Right atrium auricular region (tissue), 2 donors: ENCODE measurements around the gene CD38. TPM values are rescaled to one million over a fixed set of nuclear protein-coding genes. Genes with fewer than 3 reads are reported as not detected.

Experiments
- DNase-seq: peaks from one replicate; pipeline ENCODE4 v3.0.0-alpha.2; 2019; ENCODE audit warnings: low spot score
- H3K27ac ChIP-seq, 2 donors: fragments of 200-600 bp; sonication (generic); 1 replicate in 1 of 2; 2 replicates in 1 of 2; pipeline ENCODE4 v1.5.1; 2016 to 2019
- H3K27me3 ChIP-seq, 2 donors: fragments of 200-600 bp; sonication (generic); one replicate each; pipeline versions ENCODE4 v1.5.1 to v1.6.0; 2017 to 2019
- H3K36me3 ChIP-seq: fragments of 200-600 bp; sonication (generic); one replicate; pipeline ENCODE4 v1.5.1; 2016
- H3K4me1 ChIP-seq, 2 donors: fragments of 200-600 bp; sonication (generic); one replicate each; pipeline versions ENCODE4 v1.5.1 to v1.6.0; 2017 to 2019
- H3K4me3 ChIP-seq, 2 donors: fragments of 200-600 bp; sonication (generic); 1 replicate in 1 of 2; 2 replicates in 1 of 2; pipeline ENCODE4 v1.5.1; 2017 to 2019; ENCODE audit warnings: mild to moderate bottlenecking in 1 of 2, moderate library complexity in 1 of 2
- H3K9me3 ChIP-seq, 2 donors: fragments of 200-600 bp; sonication (generic); one replicate each; pipeline ENCODE4 v1.5.1; 2019
- total RNA-seq, 2 donors: library from RNA; depleted of rRNA; stranded (reverse); fragments of >200 nt; gene quantifications; one replicate each; pipeline ENCODE4 v1.1.0, GENCODE V29; 2016
- TF ChIP-seq, protein P1 (sequence below), 2 donors: fragments of 200-600 bp; sonication (generic); IDR thresholded peaks; one replicate each; pipeline ENCODE4 v1.5.1; 2019; ENCODE audit warnings: antibody characterized with exemption in 2 of 2

Gene CD38
- total RNA-seq, 2 donors from 2014 or later, result 3.1 to 4.9 TPM

GRCh38 chr4:15738877-15739276 lies 39.3 kb upstream of the CD38 start:
- Histone ChIP-seq H3K36me3 (no peaks in the 10 kb centered on the region), H3K4me1 (no peaks in the 10 kb centered on the region), H3K4me3 (no peak overlapping the region), H3K27ac (no peak overlapping the region), H3K27me3 (no peaks in the 10 kb centered on the region), H3K9me3 (peaks cover 0 to 10% of the 10 kb centered on the region in 2 donors)
- no peak for DNase-seq
- TF ChIP-seq, protein P1, sequence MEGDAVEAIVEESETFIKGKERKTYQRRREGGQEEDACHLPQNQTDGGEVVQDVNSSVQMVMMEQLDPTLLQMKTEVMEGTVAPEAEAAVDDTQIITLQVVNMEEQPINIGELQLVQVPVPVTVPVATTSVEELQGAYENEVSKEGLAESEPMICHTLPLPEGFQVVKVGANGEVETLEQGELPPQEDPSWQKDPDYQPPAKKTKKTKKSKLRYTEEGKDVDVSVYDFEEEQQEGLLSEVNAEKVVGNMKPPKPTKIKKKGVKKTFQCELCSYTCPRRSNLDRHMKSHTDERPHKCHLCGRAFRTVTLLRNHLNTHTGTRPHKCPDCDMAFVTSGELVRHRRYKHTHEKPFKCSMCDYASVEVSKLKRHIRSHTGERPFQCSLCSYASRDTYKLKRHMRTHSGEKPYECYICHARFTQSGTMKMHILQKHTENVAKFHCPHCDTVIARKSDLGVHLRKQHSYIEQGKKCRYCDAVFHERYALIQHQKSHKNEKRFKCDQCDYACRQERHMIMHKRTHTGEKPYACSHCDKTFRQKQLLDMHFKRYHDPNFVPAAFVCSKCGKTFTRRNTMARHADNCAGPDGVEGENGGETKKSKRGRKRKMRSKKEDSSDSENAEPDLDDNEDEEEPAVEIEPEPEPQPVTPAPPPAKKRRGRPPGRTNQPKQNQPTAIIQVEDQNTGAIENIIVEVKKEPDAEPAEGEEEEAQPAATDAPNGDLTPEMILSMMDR (IDR thresholded peaks at IDR 0.05), result no peak

DNA sequence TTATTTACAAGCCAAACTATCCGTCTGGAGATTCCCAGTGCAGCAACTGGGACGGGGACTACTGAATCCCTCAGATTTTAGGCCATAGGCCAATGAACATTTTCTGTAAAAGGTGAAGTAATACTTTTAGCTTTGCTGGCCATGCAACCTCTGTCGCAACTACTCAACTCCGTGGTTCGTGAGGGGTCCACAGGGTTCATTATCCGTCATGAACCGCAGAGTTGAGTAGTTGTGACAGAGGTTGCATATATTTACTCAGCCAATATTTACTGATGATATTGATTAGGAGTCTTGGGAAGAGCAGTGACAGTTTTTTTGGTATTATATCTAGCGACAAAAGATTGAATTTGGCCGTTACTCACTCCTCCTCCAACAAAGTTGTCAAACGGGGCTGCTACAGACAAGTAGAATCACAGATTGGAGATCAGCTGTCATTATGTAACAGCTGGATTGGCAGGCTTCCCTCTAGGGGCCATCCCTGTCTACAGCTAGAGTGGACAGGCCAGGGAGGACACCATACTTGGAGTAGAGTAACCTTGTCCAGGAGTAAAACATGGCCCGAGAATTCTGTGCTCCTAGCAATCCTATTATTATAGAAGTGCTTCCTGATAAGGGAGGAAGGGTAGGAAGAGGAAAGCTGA lies 37.2 kb upstream of the CD38 start:
- DNase-seq, result no peak
- Histone ChIP-seq H3K9me3 (peaks cover 0 to 10% of the 10 kb centered on the region in 2 donors), H3K27ac (no peak overlapping the region), H3K4me1 (no peaks in the 10 kb centered on the region), H3K36me3 (no peaks in the 10 kb centered on the region), H3K27me3 (no peaks in the 10 kb centered on the region), H3K4me3 (no peak overlapping the region)
- TF ChIP-seq, protein P1 (IDR thresholded peaks at IDR 0.05), result no peak

DNA sequence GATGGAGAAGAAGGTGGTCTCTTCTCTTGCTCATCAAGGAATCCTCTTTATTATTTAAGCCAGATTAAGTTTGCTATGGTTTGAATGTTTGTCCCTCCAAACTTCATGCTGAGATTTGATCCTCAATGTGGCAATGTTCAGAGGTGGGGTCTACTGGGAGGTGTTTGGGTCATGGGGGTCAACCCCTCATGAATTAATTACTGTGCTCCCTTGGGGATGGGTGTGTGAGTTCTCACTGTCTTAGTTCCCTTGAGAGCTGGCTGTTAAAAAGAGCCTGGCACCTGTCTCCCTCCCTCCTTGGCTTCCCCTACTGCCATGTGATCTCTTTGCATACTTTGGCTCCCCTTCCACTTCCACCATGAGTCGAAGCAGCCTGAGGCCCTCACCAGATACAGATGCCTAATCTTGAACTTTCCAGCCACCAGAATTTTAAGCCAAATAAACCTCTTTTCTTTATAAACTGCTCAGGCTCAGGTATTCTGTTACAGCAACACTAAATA lies 36.0 kb upstream of the CD38 start:
- H3K9me3 ChIP-seq, result peaks cover 0 to 10% of the 10 kb centered on the region in 2 donors
- no peak overlapping the region for H3K4me3 ChIP-seq
- no peaks in the 10 kb centered on the region for H3K27me3 ChIP-seq
- H3K27ac ChIP-seq, result no peak overlapping the region
- TF ChIP-seq, protein P1 (IDR thresholded peaks at IDR 0.05), result no peak
- no peak for DNase-seq
- no peaks in the 10 kb centered on the region for H3K4me1 ChIP-seq
- H3K36me3 ChIP-seq, result no peaks in the 10 kb centered on the region

DNA sequence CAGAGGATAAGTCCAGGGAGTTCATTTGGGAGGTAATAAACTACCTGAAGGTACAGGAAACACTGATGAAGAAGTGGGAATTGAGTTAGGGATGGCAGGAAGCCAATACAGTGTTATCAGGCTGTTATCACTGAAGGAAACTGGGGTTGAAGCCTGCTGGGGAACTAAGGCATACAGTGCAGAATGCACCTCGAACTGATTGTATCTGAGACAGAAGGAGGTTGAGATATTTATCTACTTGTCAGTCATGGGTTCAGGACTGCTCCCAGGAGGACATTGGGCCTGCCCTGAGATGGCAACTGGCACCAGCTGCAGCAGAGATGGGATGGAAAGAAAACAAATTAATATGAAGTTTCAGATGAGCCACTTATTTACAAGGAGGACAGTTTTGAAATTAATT lies 35.5 kb upstream of the CD38 start:
- H3K27me3 ChIP-seq, result no peaks in the 10 kb centered on the region
- no peak overlapping the region for H3K4me3 ChIP-seq
- no peaks in the 10 kb centered on the region for H3K36me3 ChIP-seq
- DNase-seq, result no peak
- no peaks in the 10 kb centered on the region for H3K4me1 ChIP-seq
- H3K27ac ChIP-seq, result no peak overlapping the region
- peaks cover 0 to 10% of the 10 kb centered on the region in 2 donors for H3K9me3 ChIP-seq
- TF ChIP-seq, protein P1 (IDR thresholded peaks at IDR 0.05), result no peak

DNA sequence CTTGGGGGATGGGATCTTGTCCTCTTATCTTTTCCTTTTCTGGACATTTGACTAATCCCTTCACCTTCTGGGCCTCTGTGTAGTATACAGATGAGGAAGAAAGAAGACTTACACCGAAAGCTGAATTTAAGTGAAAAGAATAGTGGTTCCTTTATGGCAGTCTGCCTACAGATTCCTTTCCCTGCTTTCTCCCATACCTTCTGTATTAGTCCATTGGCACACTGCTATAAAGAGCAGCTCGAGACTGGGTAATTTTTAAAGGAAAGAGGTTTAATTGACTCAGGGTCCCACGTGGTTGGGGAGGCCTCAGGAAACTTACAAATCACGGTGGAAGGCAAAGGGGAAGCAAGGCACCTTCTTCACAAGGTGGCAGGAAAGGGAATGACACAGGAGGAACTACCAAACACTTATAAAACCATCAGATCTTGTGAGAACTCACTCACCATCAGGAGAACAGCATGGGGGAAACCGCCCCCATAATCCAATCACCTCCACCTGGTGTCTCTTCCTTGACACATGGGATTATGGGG lies 34.0 kb upstream of the CD38 start:
- DNase-seq, result no peak
- Histone ChIP-seq H3K36me3 (no peaks in the 10 kb centered on the region), H3K4me3 (no peak overlapping the region), H3K27ac (no peak overlapping the region), H3K9me3 (peaks cover 0 to 10% of the 10 kb centered on the region in 2 donors), H3K4me1 (no peaks in the 10 kb centered on the region), H3K27me3 (no peaks in the 10 kb centered on the region)
- TF ChIP-seq, protein P1 (IDR thresholded peaks at IDR 0.05), result no peak
